Keratinocyte (primary cell): ENCODE measurements around the gene HDAC9. TPM values are rescaled to one million over a fixed set of nuclear protein-coding genes. Genes with fewer than 3 reads are reported as not detected.

ENCODE experiments used
- DNase-seq: peaks from one replicate; pipeline ENCODE4 v3.0.0-alpha.2; 2011; ENCODE audit warnings: low read depth, missing footprints, low spot score
- FAIRE-seq: peaks from 2 replicates; lab custom pipeline; 2011; peaks lifted over from hg19 to GRCh38; lab: Jason Lieb, UNC
- H2AFZ ChIP-seq: 2 replicates; pipeline ENCODE4 v1.6.0; 2012; ENCODE audit warnings: low read length, control low read depth, inconsistent platforms; ENCODE audit not compliant: control insufficient read depth
- H3K27ac ChIP-seq: 2 replicates; pipeline ENCODE4 v1.5.1; 2011; ENCODE audit warnings: low read length; ENCODE audit not compliant: control insufficient read depth, insufficient read depth
- H3K27me3 ChIP-seq: 3 replicates; pipeline ENCODE4 v1.6.0; 2011; ENCODE audit warnings: low read length; ENCODE audit not compliant: control insufficient read depth, insufficient read depth; ENCODE audit errors: extremely low read depth
- H3K36me3 ChIP-seq, 2 experiments: 2 replicates in 1 of 2; 3 replicates in 1 of 2; pipeline ENCODE4 v1.5.1; 2011; ENCODE audit warnings: low read length in 2 of 2, mild to moderate bottlenecking in 1 of 2; ENCODE audit not compliant: control insufficient read depth in 2 of 2, insufficient read depth in 2 of 2; ENCODE audit errors: extremely low read depth in 1 of 2
- H3K4me1 ChIP-seq: 3 replicates; pipeline ENCODE4 v1.5.1; 2011; ENCODE audit warnings: low read length; ENCODE audit not compliant: control insufficient read depth, insufficient read depth; ENCODE audit errors: extremely low read depth
- H3K4me2 ChIP-seq: 3 replicates; pipeline ENCODE4 v1.6.0; 2011; ENCODE audit warnings: low read depth, low read length; ENCODE audit not compliant: control insufficient read depth, insufficient read depth; ENCODE audit errors: extremely low read depth
- H3K4me3 ChIP-seq, 3 experiments: fragments of 200-600 bp in 1 of 3; sonication (generic) in 1 of 3; 2 replicates in 2 of 3; 3 replicates in 1 of 3; pipeline ENCODE4 v1.5.1; 2011 to 2016; ENCODE audit warnings: low read length in 3 of 3, mild to moderate bottlenecking in 3 of 3, control low read depth in 2 of 3, inconsistent platforms in 1 of 3, low read depth in 1 of 3, mixed read lengths in 1 of 3, mixed run types in 1 of 3, moderate library complexity in 1 of 3; ENCODE audit not compliant: control insufficient read depth in 2 of 3, insufficient read depth in 2 of 3; ENCODE audit errors: extremely low read depth in 1 of 3
- H3K79me2 ChIP-seq: 2 replicates; pipeline ENCODE4 v1.6.0; 2012; ENCODE audit warnings: low read length; ENCODE audit not compliant: control insufficient read depth, insufficient read depth
- H3K9ac ChIP-seq: 3 replicates; pipeline ENCODE4 v1.6.0; 2011; ENCODE audit warnings: low read length; ENCODE audit not compliant: control insufficient read depth, insufficient read depth; ENCODE audit errors: extremely low read depth
- H3K9me1 ChIP-seq: 3 replicates; pipeline ENCODE4 v1.6.0; 2011; ENCODE audit warnings: low read length; ENCODE audit not compliant: control insufficient read depth, insufficient read depth; ENCODE audit errors: extremely low read depth
- H3K9me3 ChIP-seq: 2 replicates; pipeline ENCODE4 v1.5.1; 2012; ENCODE audit warnings: low read depth, low read length; ENCODE audit not compliant: control insufficient read depth
- H4K20me1 ChIP-seq: 3 replicates; pipeline ENCODE4 v1.6.0; 2011; ENCODE audit warnings: low read length; ENCODE audit not compliant: control insufficient read depth, insufficient read depth; ENCODE audit errors: extremely low read depth
- CTCF ChIP-seq, 3 experiments: IDR thresholded peaks in 1 of 3; conservative IDR thresholded peaks in 1 of 3; optimal IDR thresholded peaks in 1 of 3; 2 replicates in 2 of 3; 3 replicates in 1 of 3; pipeline versions ENCODE3 to v1.5.1; 2011; ENCODE audit warnings: low read length in 3 of 3, mild to moderate bottlenecking in 3 of 3, moderate library complexity in 2 of 3, control low read depth in 1 of 3, inconsistent platforms in 1 of 3; ENCODE audit not compliant: insufficient read depth in 2 of 3; ENCODE audit errors: extremely low read depth in 1 of 3
- EZH2 ChIP-seq: IDR thresholded peaks from one replicate; pipeline ENCODE4 v1.6.1; 2012; ENCODE audit warnings: inconsistent platforms, mild to moderate bottlenecking, low read length, moderate library complexity
- dilution Hi-C: fragments of 300-500 bp; cut with MboI; formaldehyde crosslinking; loops from one replicate; pipeline ENCODE4 v1.7.0; 2020; ENCODE audit warnings: low sequenced_read_pairs; ENCODE audit not compliant: extremely low pct_ligation_motif_present
- polyA plus RNA-seq, 5 experiments: library from polyadenylated mRNA; depleted of rRNA in 3 of 5; stranded (reverse) in 3 of 5; stranded (forward) in 1 of 5; unstranded in 1 of 5; fragments of >200 nt; gene quantifications; 1 replicate in 1 of 5; 2 replicates in 3 of 5; 3 replicates in 1 of 5; pipeline versions ENCODE4 v1.2.1 to v1.2.3, GENCODE V29; 2011 to 2012; ENCODE audit warnings: missing spikeins in 2 of 5, low read depth in 1 of 5, low replicate concordance in 1 of 5

HDAC9 gene
- polyA plus RNA-seq, 1 donor (not counting 4 experiments of a cell fraction or from before 2014, with no cell fraction given), result 24.6 TPM

DNA sequence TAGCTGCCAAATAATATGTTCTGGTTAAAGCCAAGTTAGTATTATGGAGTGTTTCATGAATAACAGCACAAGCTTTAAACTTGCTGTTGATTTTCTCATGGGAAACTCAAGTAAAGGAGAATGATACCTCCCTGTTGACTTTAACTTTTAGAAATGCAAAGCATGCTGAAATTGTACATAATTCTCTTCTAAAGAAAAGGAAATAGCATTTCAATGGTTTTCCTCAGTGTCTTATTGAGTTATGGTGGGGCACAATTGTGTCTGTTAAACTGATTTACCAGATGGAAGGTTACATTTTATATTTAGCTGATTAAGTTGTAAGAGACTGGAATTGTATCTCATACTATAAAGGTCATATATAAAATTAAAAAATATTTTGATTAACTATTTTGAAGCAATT, 119.3 kb downstream of the HDAC9 start:
- H3K4me3 ChIP-seq, result no peak overlapping the region
- H3K4me2 ChIP-seq, result no peak overlapping the region
- TF ChIP-seq CTCF (optimal IDR thresholded peaks at IDR 0.05 in 1 of 3, IDR thresholded peaks at IDR 0.05 in 1 of 3, conservative IDR thresholded peaks at IDR 0.05 in 1 of 3; ENCODE audit: extremely low read depth in 1 of 3, insufficient read depth in 2 of 3, low read length in 3 of 3), result no peak
- TF ChIP-seq EZH2, result no peak
- no peak overlapping the region for H3K27ac ChIP-seq
- H3K9me1 ChIP-seq, result no peaks in the 10 kb centered on the region
- DNase-seq (no peak), FAIRE-seq (no peak)
- H3K27me3 ChIP-seq, result no peaks in the 10 kb centered on the region
- H3K4me1 ChIP-seq, result no peaks in the 10 kb centered on the region
- dilution Hi-C loops, result no loop called here
- H4K20me1 ChIP-seq, result no peaks in the 10 kb centered on the region
- H3K79me2 ChIP-seq, result no peaks in the 10 kb centered on the region
- no peak overlapping the region for H3K9ac ChIP-seq
- H3K9me3 ChIP-seq, result no peaks in the 10 kb centered on the region
- no peak overlapping the region for H2AFZ ChIP-seq
- H3K36me3 ChIP-seq, result peaks cover 0 to 13% of the 10 kb centered on the region in 2 experiments

GRCh38 chr7:18619311-18619710, 123.8 kb downstream of the HDAC9 start:
- Histone ChIP-seq H4K20me1 (no peaks in the 10 kb centered on the region), H3K4me3 (no peak overlapping the region), H3K27me3 (no peaks in the 10 kb centered on the region), H3K27ac (no peak overlapping the region), H3K36me3 (peaks cover 0 to 14% of the 10 kb centered on the region in 2 experiments), H3K79me2 (no peaks in the 10 kb centered on the region), H2AFZ (no peak overlapping the region), H3K9me3 (no peaks in the 10 kb centered on the region), H3K9ac (no peak overlapping the region), H3K4me2 (no peak overlapping the region), H3K4me1 (no peaks in the 10 kb centered on the region), H3K9me1 (no peaks in the 10 kb centered on the region)
- FAIRE-seq (no peak), DNase-seq (no peak)
- dilution Hi-C loops, result no loop called here
- TF ChIP-seq CTCF (optimal IDR thresholded peaks at IDR 0.05 in 1 of 3, IDR thresholded peaks at IDR 0.05 in 1 of 3, conservative IDR thresholded peaks at IDR 0.05 in 1 of 3; ENCODE audit: extremely low read depth in 1 of 3, insufficient read depth in 2 of 3, low read length in 3 of 3), result no peak
- no peak for TF ChIP-seq EZH2
